LNCaP clone FGC (cell line): Measurements from ENCODE around the gene GFER.
"Not testable (repeated sequence)": the region's sequence is repeated elsewhere in the genome, so short reads cannot be mapped to it uniquely, and the experiment has no call there.

Experiments
- DNase-seq: peaks from one replicate; pipeline ENCODE4 v3.0.0-alpha.2; 2011; ENCODE audit warnings: low read depth
- H3K4me3 ChIP-seq: 2 replicates; pipeline ENCODE4 v1.5.1; 2011; ENCODE audit warnings: mild to moderate bottlenecking, low read depth, low read length, control low read depth
- TF ChIP-seq, protein P1 (sequence below): IDR thresholded peaks from 2 replicates; pipeline ENCODE4 v1.5.1; 2012; ENCODE audit warnings: mild to moderate bottlenecking; ENCODE audit not compliant: control insufficient read depth, insufficient read depth; ENCODE audit errors: extremely low read depth

The GFER gene

GRCh38 chr16:2009791-2010510, 26.0 kb downstream of the GFER start, which contains the start of gene ZNF598:
Gene ZNF598 (minus strand): TSS chr16:2009821.
- DNase-seq, result no peak
- H3K4me3 ChIP-seq, result peak within 1 kb of the TSS; percentile 90
- TF ChIP-seq, protein P1, sequence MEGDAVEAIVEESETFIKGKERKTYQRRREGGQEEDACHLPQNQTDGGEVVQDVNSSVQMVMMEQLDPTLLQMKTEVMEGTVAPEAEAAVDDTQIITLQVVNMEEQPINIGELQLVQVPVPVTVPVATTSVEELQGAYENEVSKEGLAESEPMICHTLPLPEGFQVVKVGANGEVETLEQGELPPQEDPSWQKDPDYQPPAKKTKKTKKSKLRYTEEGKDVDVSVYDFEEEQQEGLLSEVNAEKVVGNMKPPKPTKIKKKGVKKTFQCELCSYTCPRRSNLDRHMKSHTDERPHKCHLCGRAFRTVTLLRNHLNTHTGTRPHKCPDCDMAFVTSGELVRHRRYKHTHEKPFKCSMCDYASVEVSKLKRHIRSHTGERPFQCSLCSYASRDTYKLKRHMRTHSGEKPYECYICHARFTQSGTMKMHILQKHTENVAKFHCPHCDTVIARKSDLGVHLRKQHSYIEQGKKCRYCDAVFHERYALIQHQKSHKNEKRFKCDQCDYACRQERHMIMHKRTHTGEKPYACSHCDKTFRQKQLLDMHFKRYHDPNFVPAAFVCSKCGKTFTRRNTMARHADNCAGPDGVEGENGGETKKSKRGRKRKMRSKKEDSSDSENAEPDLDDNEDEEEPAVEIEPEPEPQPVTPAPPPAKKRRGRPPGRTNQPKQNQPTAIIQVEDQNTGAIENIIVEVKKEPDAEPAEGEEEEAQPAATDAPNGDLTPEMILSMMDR, result no peak

GRCh38 chr16:2011726-2012125, 27.7 kb downstream of the GFER start:
- H3K4me3 ChIP-seq, DNase-seq: not testable (repeated sequence)

DNA sequence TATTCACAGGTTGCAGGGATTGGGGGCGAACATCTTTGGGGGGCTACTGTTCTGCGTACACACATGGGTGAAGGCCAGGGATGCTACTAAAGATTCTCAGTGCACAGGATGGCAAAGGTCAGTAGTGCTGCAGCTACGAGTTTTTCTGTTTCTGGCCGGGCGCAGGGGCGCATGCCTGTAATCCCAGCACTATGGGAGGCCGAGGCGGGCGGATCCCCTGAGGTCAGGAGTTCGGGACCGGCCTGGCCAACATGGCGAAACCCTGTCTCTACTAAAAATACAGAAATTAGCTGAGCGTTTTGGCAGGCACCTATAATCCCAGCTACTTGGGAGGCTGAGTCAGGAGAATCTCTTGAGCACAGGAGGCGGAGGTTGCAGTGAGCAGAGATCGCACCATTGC, 29.5 kb downstream of the GFER start:
- TF ChIP-seq, protein P1, result no peak

GRCh38 chr16:2015117-2015946, 31.3 kb downstream of the GFER start:
- no peak overlapping the region for H3K4me3 ChIP-seq
- DNase-seq, result peak; percentile 96
- TF ChIP-seq, protein P1, result no peak

More for the DNA sequence above, 29.5 kb downstream of the GFER start:
- no peak overlapping the region for H3K4me3 ChIP-seq
- DNase-seq, result no peak

- TF ChIP-seq, protein P1, result no peak
- DNase-seq, result no peak
- no peak overlapping the region for H3K4me3 ChIP-seq
Observed at GRCh38 chr16:2015947-2016208, 31.9 kb downstream of the GFER start.

DNA sequence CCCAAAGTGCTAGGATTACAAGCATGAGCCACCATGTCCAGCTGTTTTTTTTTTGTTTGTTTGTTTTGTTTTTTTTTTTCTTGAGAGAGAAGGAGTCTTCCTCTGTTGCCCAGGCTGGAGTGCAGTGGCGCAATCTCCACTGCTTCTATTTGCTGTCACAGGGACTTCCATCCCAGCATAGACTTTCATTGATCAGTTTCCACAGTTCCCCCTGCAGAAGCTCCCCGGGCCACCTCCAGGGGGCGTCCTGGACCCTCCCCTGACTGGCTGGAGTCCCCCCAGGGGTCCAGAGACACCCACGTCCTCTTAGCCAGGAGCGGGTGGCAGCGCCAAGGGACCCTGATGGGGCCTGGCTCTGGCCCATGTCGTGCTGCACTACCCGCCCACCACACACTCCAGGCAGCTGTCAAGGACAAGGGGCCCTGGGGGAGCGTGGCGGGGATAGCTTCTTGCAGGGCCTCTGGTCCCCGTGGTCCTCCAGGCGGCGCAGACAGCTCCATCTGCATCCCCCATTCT, 32.5 kb downstream of the GFER start:
- no peak overlapping the region for H3K4me3 ChIP-seq
- no peak for DNase-seq
- TF ChIP-seq, protein P1, result peak; percentile 18; the same call in 1 of the 2 replicates

- no peak for DNase-seq
- no peak within 1 kb of the TSS for H3K4me3 ChIP-seq
- TF ChIP-seq, protein P1, result no peak
Observed at GRCh38 chr16:2019518-2019920, 35.5 kb downstream of the GFER start, which contains the start of gene NPW. Gene NPW (plus strand): TSS chr16:2019785.
